Nephron (organoid): Measurements from ENCODE around the gene PPEF1.

Source experiments
- H3K27ac Mint-ChIP-seq, 3 experiments: 2 replicates each; pipeline ENCODE4 v1.8.0; 2020; ENCODE audit warnings: mixed read lengths in 3 of 3, mild to moderate bottlenecking in 2 of 3, moderate library complexity in 1 of 3
- H3K27me3 Mint-ChIP-seq: 2 replicates; pipeline ENCODE4 v1.8.0; 2021; ENCODE audit warnings: low read depth, mild to moderate bottlenecking, moderate library complexity, mixed read lengths
- H3K36me3 Mint-ChIP-seq: 2 replicates; pipeline ENCODE4 v1.8.0; 2020; ENCODE audit warnings: low read depth, mixed read lengths
- H3K4me1 Mint-ChIP-seq: 2 replicates; pipeline ENCODE4 v1.8.0; 2020; ENCODE audit warnings: mixed read lengths
- H3K4me3 Mint-ChIP-seq, 3 experiments: 2 replicates each; pipeline ENCODE4 v1.8.0; 2020; ENCODE audit warnings: mild to moderate bottlenecking in 3 of 3, mixed read lengths in 3 of 3, moderate library complexity in 2 of 3
- H3K9me3 Mint-ChIP-seq: 2 replicates; pipeline ENCODE4 v1.8.0; 2020; ENCODE audit warnings: mixed read lengths
- TF ChIP-seq, protein P1 (sequence below), 3 experiments: fragments of 200-600 bp; sonication (generic); IDR thresholded peaks; one replicate each; pipeline ENCODE4 v1.5.0; 2021; ENCODE audit warnings: antibody characterized with exemption in 3 of 3; ENCODE audit not compliant: unreplicated experiment in 3 of 3

Gene PPEF1

GRCh38 chrX:18672008-18672407 lies 35.4 kb upstream of the PPEF1 start, which contains the start of gene RS1:
TSS of gene RS1 (minus strand) at chrX:18672108. CDS start at chrX:18672068, 40 bp downstream.
- H3K27ac Mint-ChIP-seq: no peak within 1 kb of the TSS
- TF ChIP-seq, protein P1, sequence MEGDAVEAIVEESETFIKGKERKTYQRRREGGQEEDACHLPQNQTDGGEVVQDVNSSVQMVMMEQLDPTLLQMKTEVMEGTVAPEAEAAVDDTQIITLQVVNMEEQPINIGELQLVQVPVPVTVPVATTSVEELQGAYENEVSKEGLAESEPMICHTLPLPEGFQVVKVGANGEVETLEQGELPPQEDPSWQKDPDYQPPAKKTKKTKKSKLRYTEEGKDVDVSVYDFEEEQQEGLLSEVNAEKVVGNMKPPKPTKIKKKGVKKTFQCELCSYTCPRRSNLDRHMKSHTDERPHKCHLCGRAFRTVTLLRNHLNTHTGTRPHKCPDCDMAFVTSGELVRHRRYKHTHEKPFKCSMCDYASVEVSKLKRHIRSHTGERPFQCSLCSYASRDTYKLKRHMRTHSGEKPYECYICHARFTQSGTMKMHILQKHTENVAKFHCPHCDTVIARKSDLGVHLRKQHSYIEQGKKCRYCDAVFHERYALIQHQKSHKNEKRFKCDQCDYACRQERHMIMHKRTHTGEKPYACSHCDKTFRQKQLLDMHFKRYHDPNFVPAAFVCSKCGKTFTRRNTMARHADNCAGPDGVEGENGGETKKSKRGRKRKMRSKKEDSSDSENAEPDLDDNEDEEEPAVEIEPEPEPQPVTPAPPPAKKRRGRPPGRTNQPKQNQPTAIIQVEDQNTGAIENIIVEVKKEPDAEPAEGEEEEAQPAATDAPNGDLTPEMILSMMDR (IDR thresholded peaks at IDR 0.05; ENCODE audit: unreplicated experiment in 3 of 3): no peak
- peak within 1 kb of the TSS; percentile 58 to 69 (median 67) for H3K4me3 Mint-ChIP-seq
- no peaks in the 10 kb centered on the region for H3K27me3 Mint-ChIP-seq
- no peaks in the 10 kb centered on the region for H3K36me3 Mint-ChIP-seq
- no peaks in the 10 kb centered on the region for H3K4me1 Mint-ChIP-seq
- peaks cover 13% of the 10 kb centered on the region for H3K9me3 Mint-ChIP-seq

- no peaks in the 10 kb centered on the region for H3K27me3 Mint-ChIP-seq
- H3K36me3 Mint-ChIP-seq: no peaks in the 10 kb centered on the region
- H3K9me3 Mint-ChIP-seq: peaks cover 17% of the 10 kb centered on the region
- H3K27ac Mint-ChIP-seq: peak overlapping the region; percentile 25 to 71 (median 27)
- no peaks in the 10 kb centered on the region for H3K4me1 Mint-ChIP-seq
- TF ChIP-seq, protein P1 (IDR thresholded peaks at IDR 0.05; ENCODE audit: unreplicated experiment in 3 of 3): no peak
- peak overlapping the region; percentile 81 to 88 (median 84) for H3K4me3 Mint-ChIP-seq
These were observed 33.0 kb upstream of the PPEF1 start for GRCh38 chrX:18674417-18674787.

DNA sequence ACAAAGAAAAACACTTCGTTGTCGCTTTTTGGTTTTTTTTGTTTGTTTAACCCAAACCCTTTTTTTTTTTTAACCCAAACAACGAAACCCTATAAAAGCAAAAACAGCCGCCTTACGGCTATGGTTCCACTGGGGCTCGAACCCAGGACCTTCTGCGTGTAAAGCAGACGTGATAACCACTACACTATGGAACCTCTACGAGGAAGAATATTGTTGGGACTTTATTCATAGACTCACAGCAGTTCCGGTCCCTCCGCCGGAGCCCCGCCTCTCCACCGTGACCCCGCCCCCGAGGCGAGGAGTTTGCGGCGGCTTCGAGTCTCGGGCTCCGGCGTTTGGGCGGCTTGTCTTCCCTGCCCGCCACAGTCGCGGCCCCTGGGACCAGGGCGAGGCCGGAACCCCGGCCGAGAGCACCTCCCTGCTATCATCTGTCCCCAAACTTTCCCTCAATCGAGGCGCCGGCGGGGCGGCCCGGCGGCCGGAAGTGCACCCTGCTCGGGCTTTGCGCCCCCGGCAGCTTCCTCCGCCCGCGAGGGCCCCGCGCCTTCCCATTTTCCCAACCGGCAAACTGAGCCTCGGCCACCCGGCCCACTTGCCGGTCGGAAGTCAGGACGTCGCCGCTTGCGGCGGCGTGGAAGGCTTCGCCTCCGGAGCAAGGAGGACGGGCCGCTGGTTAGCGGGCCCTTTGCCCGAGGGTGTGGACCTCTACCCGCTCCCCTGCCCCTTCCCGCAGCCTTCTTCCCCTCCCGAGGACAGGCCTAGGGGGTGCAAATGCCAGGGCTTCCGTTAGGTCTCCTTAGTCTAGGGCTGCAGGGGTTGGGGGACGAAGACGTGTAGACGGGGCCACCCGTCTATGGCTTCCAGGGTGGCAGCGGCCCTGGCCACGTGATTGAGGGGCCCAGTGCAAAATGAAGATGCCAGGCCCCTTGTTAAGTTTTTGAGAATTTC lies 32.4 kb upstream of the PPEF1 start:
- Mint-ChIP-seq H3K4me1 (no peaks in the 10 kb centered on the region), H3K36me3 (no peaks in the 10 kb centered on the region), H3K4me3 (peak overlapping the region; percentile 81 to 88 (median 84)), H3K9me3 (peaks cover 21% of the 10 kb centered on the region), H3K27ac (peak overlapping the region; percentile 25 to 46 (median 27)), H3K27me3 (no peaks in the 10 kb centered on the region)
- TF ChIP-seq, protein P1 (IDR thresholded peaks at IDR 0.05; ENCODE audit: unreplicated experiment in 3 of 3): no peak

DNA sequence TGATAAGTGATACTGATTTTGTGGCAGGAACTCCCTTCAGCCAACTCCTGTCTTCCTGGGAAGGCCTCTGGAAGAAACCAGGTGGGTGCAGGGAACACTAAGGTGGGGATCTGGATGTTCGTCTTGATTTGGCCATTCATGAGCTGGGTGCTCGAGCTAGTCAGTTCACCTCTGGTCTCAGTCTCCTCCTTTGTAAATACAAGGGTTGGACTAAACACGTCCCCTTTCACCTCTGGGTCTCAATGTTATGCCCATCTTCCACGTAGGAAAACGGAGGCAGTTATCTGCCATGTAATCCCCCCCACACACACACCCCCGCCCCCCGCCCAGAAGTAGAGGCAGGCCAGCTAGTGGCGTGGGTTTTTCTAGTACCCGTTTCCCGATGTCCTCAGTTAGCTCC lies 31.4 kb upstream of the PPEF1 start:
- TF ChIP-seq, protein P1 (IDR thresholded peaks at IDR 0.05; ENCODE audit: unreplicated experiment in 3 of 3): no peak
- no peaks in the 10 kb centered on the region for H3K27me3 Mint-ChIP-seq

DNA sequence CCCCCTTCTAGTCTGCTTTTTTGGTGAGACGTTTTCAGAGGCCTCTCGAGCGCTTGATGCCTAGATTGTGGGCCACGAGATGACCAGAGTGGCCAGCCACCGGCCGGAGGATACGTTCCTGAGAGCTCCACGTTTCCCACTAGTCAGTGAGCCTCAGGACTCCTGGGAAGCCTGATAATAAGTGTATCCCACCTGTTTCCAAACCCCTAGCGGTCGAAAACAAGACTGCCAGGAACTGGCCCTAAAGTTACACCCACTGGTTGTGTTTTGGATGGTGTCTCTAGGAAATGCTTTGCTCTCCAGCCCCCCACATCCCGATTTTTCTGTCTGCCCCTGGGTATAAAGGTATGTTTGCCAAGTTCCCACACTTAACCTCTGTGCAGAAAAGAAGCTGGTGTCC lies 31.0 kb upstream of the PPEF1 start:
- no peaks in the 10 kb centered on the region for H3K27me3 Mint-ChIP-seq
- H3K4me3 Mint-ChIP-seq: peak overlapping the region; percentile 78 to 81 (median 80)
- peak overlapping the region in 1 of 3 experiments; percentile 64 for H3K27ac Mint-ChIP-seq
- H3K36me3 Mint-ChIP-seq: no peaks in the 10 kb centered on the region
- TF ChIP-seq, protein P1 (IDR thresholded peaks at IDR 0.05; ENCODE audit: unreplicated experiment in 3 of 3): peak; percentile 14 to 27 (median 23)
- H3K9me3 Mint-ChIP-seq: peaks cover 18% of the 10 kb centered on the region
- H3K4me1 Mint-ChIP-seq: no peaks in the 10 kb centered on the region

More for the DNA sequence above, 31.4 kb upstream of the PPEF1 start:
- no peaks in the 10 kb centered on the region for H3K4me1 Mint-ChIP-seq
- no peaks in the 10 kb centered on the region for H3K36me3 Mint-ChIP-seq
- peak overlapping the region; percentile 78 to 81 (median 80) for H3K4me3 Mint-ChIP-seq
- peak overlapping the region in 1 of 3 experiments; percentile 64 for H3K27ac Mint-ChIP-seq
- H3K9me3 Mint-ChIP-seq: peaks cover 18% of the 10 kb centered on the region
